Measurements from ENCODE around the gene WNK4. TPM values are rescaled to one million over a fixed set of nuclear protein-coding genes. Genes with fewer than 3 reads are reported as not detected.
A peak's percentile ranks its signal among the peaks of the same experiment; 100 is the strongest.
"Not testable (repeated sequence)": the region's sequence is repeated elsewhere in the genome, so short reads cannot be mapped to it uniquely, and the experiment has no call there.

WNK4 gene
- polyA plus RNA-seq, 3 donors, result 7.1 to 16.8 (median 7.8) TPM

GRCh38 chr17:42766124-42766523, 14.3 kb upstream of the WNK4 start:
- no peak for DNase-seq (ENCODE audit: extremely low read depth in 1 of 11, low read depth in 9 of 11, low spot score in 4 of 11)

DNA sequence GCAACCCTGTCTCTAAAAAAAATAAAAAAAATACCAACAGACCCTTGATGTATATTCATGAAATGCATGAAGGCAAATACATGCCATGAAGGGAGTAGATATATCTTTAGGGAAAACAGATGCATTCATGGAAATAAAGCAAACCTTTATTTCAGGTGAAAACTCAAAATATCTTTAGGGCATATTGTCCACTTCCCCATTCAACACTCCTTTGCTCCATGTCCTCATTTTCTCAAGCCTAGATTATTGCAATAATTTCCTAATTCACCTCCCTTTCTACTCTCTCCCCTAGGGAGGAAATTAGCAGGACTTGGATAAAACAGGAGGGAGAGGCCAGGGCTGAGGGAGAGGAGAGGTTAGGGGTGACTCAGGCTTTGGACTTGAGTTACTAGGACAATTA, 12.9 kb upstream of the WNK4 start:
- DNase-seq (ENCODE audit: extremely low read depth in 1 of 11, low read depth in 9 of 11, low spot score in 4 of 11), result no peak

DNA sequence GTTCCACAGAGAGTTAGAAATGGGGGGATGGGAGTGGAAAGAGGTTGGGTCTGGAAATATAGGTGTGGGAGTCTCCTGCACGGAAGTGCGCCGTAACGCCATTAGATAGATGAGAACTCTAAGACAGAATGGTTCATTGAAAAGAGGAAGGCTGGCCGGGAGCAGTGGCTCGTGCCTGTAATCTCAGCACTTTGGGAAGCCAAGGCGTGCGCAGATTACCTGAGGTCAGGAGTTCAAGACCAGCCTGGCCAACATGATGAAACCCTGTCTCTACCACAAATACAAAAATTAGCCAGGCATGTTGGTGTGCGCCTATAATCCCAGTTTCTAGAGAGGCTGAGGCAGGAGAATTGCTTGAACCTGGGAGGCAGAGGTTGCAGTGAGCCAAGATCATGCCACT, 12.4 kb upstream of the WNK4 start:
- not testable (repeated sequence) for DNase-seq (ENCODE audit: extremely low read depth in 1 of 11, low read depth in 9 of 11, low spot score in 4 of 11)

DNA sequence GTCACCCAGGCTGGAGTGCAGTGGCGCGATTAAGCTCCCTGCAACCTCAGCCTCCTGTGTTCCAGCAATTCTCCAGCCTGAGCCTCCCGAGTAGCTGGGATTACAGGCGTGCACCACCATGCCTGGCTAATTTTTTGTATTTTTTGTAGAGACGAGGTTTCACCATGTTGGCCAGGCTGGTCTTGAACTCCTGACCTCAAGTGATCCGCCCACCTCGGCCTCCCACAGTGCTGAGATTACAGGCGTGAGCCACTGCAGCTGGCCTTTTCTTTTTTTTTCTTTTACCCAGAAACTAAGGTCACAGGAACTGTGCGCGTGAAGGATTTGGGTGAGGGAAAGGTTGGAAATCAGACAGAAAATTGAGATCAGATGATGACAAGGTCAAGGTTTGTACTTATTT, 10.4 kb upstream of the WNK4 start:
- DNase-seq (ENCODE audit: extremely low read depth in 1 of 11, low read depth in 9 of 11, low spot score in 4 of 11), result not testable (repeated sequence)

GRCh38 chr17:42772945-42773289, 7.5 kb upstream of the WNK4 start:
- DNase-seq (ENCODE audit: extremely low read depth in 1 of 11, low read depth in 9 of 11, low spot score in 4 of 11), result no peak

- DNase-seq (ENCODE audit: extremely low read depth in 1 of 11, low read depth in 9 of 11, low spot score in 4 of 11), result peak in 7 of 11 donors; percentile 56 to 80 (median 72)
Measured at GRCh38 chr17:42773290-42774035, 6.9 kb upstream of the WNK4 start, which contains the start of gene VPS25. VPS25 (plus strand) TSS chr17:42773449; CDS start chr17:42773476, 27 bp downstream.

DNA sequence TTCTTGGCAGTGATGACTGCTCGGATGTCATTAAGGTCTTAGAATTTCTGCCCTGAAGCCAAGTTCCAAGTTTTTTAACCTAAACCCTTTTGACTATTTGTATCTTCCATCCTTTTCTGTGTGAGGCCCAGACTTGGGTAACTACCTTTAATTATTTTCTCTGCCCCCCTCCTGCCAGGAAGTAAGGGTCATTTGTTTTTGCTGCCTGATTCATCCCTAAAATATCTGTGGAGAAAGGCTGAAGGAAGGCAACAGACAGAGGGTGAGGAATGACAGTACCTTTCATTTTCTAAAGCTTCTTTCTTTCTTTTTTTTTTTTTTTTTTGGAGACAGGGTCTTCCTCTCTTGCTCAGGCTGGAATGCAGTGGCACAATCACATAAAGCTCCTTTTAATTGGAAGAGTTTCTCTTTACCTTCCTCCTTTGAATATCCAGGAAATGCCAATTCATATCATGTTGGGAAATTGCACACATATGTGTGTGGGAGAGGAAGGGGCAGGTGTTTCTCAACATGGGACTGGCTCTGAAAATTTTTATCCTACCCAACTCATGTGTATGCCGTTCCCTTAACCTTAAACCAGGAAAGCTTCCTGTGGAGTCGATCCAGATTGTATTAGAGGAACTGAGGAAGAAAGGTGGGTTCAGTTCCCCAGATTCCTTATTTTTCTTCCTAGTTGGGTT, 6.2 kb upstream of the WNK4 start:
- no peak for DNase-seq (ENCODE audit: extremely low read depth in 1 of 11, low read depth in 9 of 11, low spot score in 4 of 11)

GRCh38 chr17:42775534-42776098, 4.8 kb upstream of the WNK4 start:
- no peak for DNase-seq (ENCODE audit: extremely low read depth in 1 of 11, low read depth in 9 of 11, low spot score in 4 of 11)

DNA sequence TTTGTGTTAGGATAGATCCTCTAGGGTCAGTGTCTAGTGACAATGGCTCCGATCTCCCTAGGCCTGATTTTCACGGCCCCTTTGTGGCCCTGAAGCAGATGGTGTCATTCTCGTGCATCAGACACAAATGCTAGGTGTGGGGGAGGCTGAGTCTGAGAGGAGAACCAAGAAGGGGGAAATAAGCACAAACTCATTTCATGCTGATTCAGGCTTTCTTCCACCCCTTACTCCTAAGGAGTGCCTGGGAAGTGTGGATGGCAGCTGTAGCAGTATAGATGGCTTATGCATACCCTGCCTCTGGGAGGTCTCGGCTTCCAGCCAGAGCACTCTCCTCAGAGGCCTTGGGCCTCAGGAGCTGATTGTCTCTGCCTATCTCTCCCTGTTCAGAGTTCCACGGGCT, 1.8 kb upstream of the WNK4 start:
- no peak for DNase-seq (ENCODE audit: extremely low read depth in 1 of 11, low read depth in 9 of 11, low spot score in 4 of 11)

DNA sequence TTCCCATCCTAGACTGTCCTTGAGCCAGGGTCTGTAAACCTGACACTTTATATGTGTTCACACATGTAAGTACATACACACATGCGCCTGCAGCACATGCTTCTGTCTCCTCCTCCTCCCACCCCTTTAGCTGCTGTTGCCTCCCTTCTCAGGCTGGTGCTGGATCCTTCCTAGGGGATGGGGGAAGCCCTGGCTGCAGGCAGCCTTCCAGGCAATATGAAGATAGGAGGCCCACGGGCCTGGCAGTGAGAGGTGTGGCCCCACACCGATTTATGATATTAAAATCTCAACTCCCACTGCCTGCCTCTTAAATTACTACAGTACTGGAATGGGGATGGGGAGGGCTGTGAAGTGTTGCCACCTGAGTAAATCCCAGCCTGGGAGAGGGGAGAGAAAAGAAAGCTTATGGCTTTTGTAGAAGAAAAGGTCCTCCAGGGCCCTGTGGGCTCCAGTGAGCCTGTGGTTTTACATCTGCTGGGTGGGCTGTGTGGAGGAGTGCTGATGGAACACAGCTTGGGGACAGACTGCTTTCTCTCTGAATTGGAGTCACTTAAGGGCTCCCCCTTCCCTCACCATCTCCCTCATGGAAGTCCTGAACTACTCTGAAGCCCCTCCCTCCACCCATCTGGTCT, 990 bp upstream of the WNK4 start:
- peak in 1 of 11 donors; percentile 42 for DNase-seq (ENCODE audit: extremely low read depth in 1 of 11, low read depth in 9 of 11, low spot score in 4 of 11)

- DNase-seq (ENCODE audit: extremely low read depth in 1 of 11, low read depth in 9 of 11, low spot score in 4 of 11), result no peak
Measured at GRCh38 chr17:42780851-42781638, 635 bp downstream of the WNK4 start.

DNA sequence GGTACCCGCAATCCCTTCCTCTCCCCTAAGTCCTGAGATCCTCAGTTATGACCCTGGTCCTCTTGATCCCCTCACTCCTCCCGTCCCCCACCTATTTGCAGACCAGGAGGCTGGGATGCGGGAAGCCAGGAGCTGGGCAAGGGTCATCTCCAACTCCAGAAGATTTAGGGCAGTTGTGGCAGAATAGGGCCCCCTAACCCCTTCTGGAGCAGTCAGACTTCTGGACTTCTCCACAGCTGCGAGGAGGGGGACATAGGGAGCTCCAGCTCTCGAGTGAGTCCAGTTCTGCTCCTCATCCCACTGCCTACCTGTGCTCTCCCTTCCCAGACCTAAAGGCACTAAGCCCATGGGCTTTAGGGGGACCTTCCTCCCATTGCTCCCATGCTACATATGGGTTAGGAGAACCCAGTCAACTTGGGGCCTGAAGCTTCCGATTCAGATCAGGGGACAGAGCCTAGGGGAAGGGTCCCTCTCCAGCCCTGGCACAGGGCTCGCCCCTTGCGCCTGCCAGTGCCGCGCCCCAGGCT, 1.3 kb downstream of the WNK4 start:
- DNase-seq (ENCODE audit: extremely low read depth in 1 of 11, low read depth in 9 of 11, low spot score in 4 of 11), result no peak

DNA sequence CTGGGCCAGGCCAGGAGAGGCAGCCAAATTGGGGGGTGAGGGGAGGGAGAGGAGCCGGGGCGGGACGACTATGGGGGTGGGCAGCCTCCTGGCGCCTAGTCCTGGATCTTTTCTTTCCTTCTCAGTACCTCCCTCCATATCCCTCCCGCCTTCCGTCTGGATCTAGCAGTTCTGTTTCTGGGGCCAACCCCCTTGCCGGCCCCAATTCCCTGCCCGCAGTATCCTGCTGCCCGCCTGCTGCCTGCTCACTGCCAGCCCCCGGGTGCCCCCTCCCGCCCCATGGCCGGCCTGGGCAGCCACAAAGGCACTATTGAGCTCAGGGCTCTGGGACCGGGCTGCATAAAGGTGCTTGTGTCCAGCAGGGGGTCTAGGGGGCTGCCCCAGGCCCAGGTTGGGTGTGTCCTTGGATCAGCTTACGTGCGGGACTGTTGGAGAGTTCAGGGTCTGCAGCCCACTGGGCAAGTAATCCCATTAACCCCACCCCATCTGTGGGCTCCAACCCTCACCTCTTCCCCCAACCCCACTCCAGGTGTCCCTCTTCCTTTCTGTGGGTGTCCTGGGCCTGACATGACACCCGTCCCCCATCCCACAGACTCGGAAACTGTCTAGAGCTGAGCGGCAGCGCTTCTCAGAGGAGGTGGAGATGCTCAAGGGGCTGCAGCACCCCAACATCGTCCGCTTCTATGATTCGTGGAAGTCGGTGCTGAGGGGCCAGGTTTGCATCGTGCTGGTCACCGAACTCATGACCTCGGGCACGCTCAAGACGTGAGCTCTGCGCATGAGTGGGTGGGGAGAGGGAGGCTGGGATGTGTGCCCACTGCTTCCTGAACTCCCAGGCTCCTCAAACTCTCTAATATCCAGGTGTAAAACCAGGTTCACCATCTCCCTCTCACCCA, 2.0 kb downstream of the WNK4 start:
- DNase-seq (ENCODE audit: extremely low read depth in 1 of 11, low read depth in 9 of 11, low spot score in 4 of 11), result no peak

DNA sequence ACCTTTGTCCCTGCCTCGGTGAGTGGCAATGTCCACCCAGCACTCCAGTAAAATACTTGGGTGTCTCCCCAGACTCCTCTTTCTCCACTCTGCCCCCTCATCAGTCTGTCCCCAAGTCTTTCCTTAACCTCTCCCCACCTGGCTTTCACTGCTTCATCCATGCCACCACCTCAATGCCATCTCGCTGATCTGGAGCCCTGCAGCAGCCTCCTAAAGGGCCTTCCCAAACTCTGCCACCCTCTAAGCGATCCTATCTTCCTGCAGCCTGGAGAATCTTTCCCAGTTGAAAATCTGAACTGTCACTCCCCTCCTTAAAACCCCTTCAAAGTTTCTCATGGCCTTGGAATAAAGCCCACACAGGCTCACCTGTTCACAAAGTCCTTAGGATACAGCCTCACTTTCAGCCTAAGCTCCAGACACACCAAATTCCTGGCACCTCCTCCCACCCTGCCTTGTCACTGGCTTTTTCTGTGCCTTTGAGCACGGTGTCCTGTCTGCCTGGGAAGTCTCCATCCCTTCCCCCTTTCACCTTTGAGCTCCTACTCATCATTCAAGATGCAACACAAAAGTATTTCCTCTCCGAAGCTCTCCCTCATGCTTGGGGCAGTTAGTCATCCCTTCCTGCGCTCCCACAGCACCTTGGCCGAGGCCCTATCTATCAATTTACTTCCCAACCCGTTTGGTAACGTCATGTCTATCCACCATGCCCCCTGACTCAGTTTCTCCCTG, 2.8 kb downstream of the WNK4 start:
- no peak for DNase-seq (ENCODE audit: extremely low read depth in 1 of 11, low read depth in 9 of 11, low spot score in 4 of 11)

GRCh38 chr17:42783791-42784138, 3.4 kb downstream of the WNK4 start:
- DNase-seq (ENCODE audit: extremely low read depth in 1 of 11, low read depth in 9 of 11, low spot score in 4 of 11), result no peak

DNA sequence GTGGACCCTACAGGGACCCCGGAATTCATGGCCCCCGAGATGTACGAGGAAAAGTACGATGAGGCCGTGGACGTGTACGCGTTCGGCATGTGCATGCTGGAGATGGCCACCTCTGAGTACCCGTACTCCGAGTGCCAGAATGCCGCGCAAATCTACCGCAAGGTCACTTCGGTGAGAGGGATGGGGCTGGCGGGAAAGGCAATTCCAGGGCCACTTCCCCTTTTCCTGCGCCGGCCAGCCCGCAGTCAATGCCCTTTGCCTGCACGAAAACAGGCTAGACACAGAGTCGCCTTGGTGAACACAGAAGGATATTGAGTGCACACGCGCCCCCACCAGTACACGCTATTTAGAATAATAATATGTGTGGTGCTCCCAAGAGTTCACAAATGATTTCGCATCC, 4.0 kb downstream of the WNK4 start:
- no peak for DNase-seq (ENCODE audit: extremely low read depth in 1 of 11, low read depth in 9 of 11, low spot score in 4 of 11)

- no peak for DNase-seq (ENCODE audit: extremely low read depth in 1 of 11, low read depth in 9 of 11, low spot score in 4 of 11)
Measured at GRCh38 chr17:42784811-42785592, 4.6 kb downstream of the WNK4 start.

All from renal cortex interstitium (tissue), 11 donors.